Measurements from ENCODE around the gene RAVER2. TPM values are rescaled to one million over a fixed set of nuclear protein-coding genes. Genes with fewer than 3 reads are reported as not detected.

RAVER2 gene
- total and polyA plus RNA-seq, 10 of the 15 experiments (the other 5 are each of a cell fraction or from before 2014, with no cell fraction given) = 0.09 to 0.59 (median 0.41) TPM; not detected in 2

DNA sequence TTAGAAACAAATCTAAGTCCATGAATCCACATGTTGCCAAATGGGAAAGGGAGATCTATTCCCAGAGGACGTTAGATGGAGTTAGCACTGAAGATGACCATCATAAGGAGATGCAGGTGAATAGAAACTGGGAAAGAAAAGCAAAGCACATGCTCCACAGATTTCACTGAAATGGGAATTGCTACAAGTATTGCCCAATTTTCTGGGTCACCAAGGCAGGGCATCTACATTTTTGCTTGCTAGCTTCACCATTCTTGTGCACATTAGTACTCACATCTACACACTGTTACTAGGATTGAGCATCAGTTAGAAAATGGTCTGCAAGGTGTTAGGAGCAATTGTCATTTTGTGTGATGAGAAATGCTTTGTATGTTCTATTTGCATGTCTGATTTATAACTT is 122.4 kb downstream of the RAVER2 start (continued):
- TF ChIP-seq, protein P1, sequence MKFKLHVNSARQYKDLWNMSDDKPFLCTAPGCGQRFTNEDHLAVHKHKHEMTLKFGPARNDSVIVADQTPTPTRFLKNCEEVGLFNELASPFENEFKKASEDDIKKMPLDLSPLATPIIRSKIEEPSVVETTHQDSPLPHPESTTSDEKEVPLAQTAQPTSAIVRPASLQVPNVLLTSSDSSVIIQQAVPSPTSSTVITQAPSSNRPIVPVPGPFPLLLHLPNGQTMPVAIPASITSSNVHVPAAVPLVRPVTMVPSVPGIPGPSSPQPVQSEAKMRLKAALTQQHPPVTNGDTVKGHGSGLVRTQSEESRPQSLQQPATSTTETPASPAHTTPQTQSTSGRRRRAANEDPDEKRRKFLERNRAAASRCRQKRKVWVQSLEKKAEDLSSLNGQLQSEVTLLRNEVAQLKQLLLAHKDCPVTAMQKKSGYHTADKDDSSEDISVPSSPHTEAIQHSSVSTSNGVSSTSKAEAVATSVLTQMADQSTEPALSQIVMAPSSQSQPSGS (IDR thresholded peaks at IDR 0.05; ENCODE audit: low read length) = no peak
- TF ChIP-seq ZNF207 (IDR thresholded peaks at IDR 0.05; ENCODE audit: borderline replicate concordance) (no peak), GABPA (IDR thresholded peaks at IDR 0.05; ENCODE audit: low read depth) (no peak), ETV6 (conservative IDR thresholded peaks at IDR 0.05 in 1 of 2, IDR thresholded peaks at IDR 0.05 in 1 of 2; ENCODE audit: borderline replicate concordance in 1 of 2, low read depth in 1 of 2) (no peak), JUND (IDR thresholded peaks at IDR 0.05; ENCODE audit: low read depth, low read length) (no peak), ZNF24 (IDR thresholded peaks at IDR 0.05) (no peak)

DNA sequence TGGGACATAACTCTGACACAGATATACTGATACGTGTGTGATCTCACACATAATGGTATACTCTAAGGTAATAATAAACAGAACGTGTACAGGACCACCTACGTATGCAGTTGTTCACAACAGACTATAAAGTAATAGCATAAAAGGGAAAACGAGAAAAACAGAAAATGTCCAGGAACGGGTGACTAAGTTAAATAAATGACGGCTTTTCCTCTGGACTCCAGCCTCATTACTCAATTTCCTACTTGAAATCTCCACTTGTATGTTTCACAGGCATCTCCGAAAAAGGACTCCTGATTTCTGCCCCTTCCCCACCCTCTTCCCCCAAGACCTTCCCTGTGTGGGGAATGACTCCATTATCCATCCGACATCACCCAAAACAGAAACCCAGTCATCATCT is 126.4 kb downstream of the RAVER2 start:
- no peaks in the 10 kb centered on the region for H3K27me3 ChIP-seq (replicated peaks in 1 of 2; ENCODE audit: control insufficient read depth in 2 of 2, insufficient read depth in 2 of 2, low read length in 1 of 2)
- DNase-seq (ENCODE audit: low read depth, low spot score) = no peak
- ChIA-PET RAD21 (ENCODE audit: unreplicated experiment) (no interaction called here), CTCF (interaction anchor here (0.5 kb wide), 1 partner anchor 19 kb away, joined by 3 read pairs; no protein-coding TSS in a partner anchor), POLR2A (no interaction called here), SMC1A (ENCODE audit: uncharacterized antibody, unreplicated experiment) (no interaction called here)
- H3K36me3 ChIP-seq (ENCODE audit: control insufficient read depth in 2 of 2, insufficient read depth in 2 of 2, low read length in 1 of 2) = peaks cover 11 to 16% of the 10 kb centered on the region in 2 experiments
- 90% methylated on average over 8 of the region's 8 CpGs for WGBS (ENCODE audit: insufficient coverage, insufficient replicate concordance, low lambda C conversion rate, missing lambda C conversion rate)
- in situ Hi-C loops (cut with MboI) (no loop called here), intact Hi-C loops (cut with micrococcal nuclease; ENCODE audit: unreplicated experiment) (no loop called here)
- no peak overlapping the region for H3K27ac ChIP-seq (ENCODE audit: control insufficient read depth, insufficient read depth)
- H3K9me3 ChIP-seq (replicated peaks; ENCODE audit: control insufficient read depth, insufficient read depth, low read length) = no peaks in the 10 kb centered on the region
- no peak overlapping the region for H3K9ac ChIP-seq (ENCODE audit: control insufficient read depth, insufficient read depth, low read length)
- BruUV-seq (replicated peaks) = TSS peak; percentile 44
- no peak overlapping the region for H3K4me2 ChIP-seq (ENCODE audit: control insufficient read depth, insufficient read depth)
- H4K20me1 ChIP-seq (ENCODE audit: control insufficient read depth, insufficient read depth) = no peaks in the 10 kb centered on the region
- H3K79me2 ChIP-seq (ENCODE audit: control insufficient read depth, insufficient read depth, low read length) = no peaks in the 10 kb centered on the region
- no peaks in the 10 kb centered on the region for H3K4me1 ChIP-seq (ENCODE audit: control insufficient read depth, insufficient read depth, low read length)
- ATAC-seq = no peak
- no peak for FAIRE-seq
- H2AFZ ChIP-seq (ENCODE audit: control insufficient read depth, low read depth, low read length) = no peak overlapping the region
- no peak overlapping the region for H3K4me3 ChIP-seq
- TF ChIP-seq FOS (IDR thresholded peaks at IDR 0.05; ENCODE audit: borderline replicate concordance, extremely low read depth, insufficient read length) (no peak), POLR2AphosphoS5 (IDR thresholded peaks at IDR 0.05; ENCODE audit: low read length) (no peak), POLR2A (IDR thresholded peaks at IDR 0.05; ENCODE audit: low read depth, low read length) (no peak), SREBF1 (IDR thresholded peaks at IDR 0.05; ENCODE audit: low read length) (no peak)
- TF ChIP-seq, protein P2, sequence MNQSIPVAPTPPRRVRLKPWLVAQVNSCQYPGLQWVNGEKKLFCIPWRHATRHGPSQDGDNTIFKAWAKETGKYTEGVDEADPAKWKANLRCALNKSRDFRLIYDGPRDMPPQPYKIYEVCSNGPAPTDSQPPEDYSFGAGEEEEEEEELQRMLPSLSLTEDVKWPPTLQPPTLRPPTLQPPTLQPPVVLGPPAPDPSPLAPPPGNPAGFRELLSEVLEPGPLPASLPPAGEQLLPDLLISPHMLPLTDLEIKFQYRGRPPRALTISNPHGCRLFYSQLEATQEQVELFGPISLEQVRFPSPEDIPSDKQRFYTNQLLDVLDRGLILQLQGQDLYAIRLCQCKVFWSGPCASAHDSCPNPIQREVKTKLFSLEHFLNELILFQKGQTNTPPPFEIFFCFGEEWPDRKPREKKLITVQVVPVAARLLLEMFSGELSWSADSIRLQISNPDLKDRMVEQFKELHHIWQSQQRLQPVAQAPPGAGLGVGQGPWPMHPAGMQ (IDR thresholded peaks at IDR 0.05; ENCODE audit: borderline replicate concordance) = no peak
- TF ChIP-seq, protein P3, sequence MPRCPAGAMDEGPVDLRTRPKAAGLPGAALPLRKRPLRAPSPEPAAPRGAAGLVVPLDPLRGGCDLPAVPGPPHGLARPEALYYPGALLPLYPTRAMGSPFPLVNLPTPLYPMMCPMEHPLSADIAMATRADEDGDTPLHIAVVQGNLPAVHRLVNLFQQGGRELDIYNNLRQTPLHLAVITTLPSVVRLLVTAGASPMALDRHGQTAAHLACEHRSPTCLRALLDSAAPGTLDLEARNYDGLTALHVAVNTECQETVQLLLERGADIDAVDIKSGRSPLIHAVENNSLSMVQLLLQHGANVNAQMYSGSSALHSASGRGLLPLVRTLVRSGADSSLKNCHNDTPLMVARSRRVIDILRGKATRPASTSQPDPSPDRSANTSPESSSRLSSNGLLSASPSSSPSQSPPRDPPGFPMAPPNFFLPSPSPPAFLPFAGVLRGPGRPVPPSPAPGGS (IDR thresholded peaks at IDR 0.05; ENCODE audit: borderline replicate concordance, insufficient read depth, low read depth, low read length, poor library complexity, severe bottlenecking) = no peak
- TF ChIP-seq, protein P4, sequence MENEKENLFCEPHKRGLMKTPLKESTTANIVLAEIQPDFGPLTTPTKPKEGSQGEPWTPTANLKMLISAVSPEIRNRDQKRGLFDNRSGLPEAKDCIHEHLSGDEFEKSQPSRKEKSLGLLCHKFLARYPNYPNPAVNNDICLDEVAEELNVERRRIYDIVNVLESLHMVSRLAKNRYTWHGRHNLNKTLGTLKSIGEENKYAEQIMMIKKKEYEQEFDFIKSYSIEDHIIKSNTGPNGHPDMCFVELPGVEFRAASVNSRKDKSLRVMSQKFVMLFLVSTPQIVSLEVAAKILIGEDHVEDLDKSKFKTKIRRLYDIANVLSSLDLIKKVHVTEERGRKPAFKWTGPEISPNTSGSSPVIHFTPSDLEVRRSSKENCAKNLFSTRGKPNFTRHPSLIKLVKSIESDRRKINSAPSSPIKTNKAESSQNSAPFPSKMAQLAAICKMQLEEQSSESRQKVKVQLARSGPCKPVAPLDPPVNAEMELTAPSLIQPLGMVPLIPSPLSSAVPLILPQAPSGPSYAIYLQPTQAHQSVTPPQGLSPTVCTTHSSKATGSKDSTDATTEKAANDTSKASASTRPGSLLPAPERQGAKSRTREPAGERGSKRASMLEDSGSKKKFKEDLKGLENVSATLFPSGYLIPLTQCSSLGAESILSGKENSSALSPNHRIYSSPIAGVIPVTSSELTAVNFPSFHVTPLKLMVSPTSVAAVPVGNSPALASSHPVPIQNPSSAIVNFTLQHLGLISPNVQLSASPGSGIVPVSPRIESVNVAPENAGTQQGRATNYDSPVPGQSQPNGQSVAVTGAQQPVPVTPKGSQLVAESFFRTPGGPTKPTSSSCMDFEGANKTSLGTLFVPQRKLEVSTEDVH (IDR thresholded peaks at IDR 0.05; ENCODE audit: low read depth, partially characterized antibody) = no peak

Measured in GM12878 (cell line).